Measurements from ENCODE around the gene PTN.
"Not testable (repeated sequence)": the region's sequence is repeated elsewhere in the genome, so short reads cannot be mapped to it uniquely, and the experiment has no call there.

The PTN gene

GRCh38 chr7:137258552-137258951, 85.0 kb downstream of the PTN start:
- DNase-seq = no peak

- DNase-seq = no peak
These were observed 88.8 kb downstream of the PTN start for GRCh38 chr7:137254766-137255165.

- no peak for DNase-seq
These were observed 97.6 kb downstream of the PTN start for GRCh38 chr7:137245890-137246289.

- no peak for DNase-seq
These were observed 98.3 kb downstream of the PTN start for GRCh38 chr7:137245186-137245585.

GRCh38 chr7:137243741-137244140, 99.8 kb downstream of the PTN start:
- DNase-seq = peak; percentile 49

GRCh38 chr7:137242616-137243015, 100.9 kb downstream of the PTN start:
- no peak for DNase-seq

- no peak for DNase-seq
These were observed 101.7 kb downstream of the PTN start for GRCh38 chr7:137241655-137242360.

- DNase-seq = not testable (repeated sequence)
These were observed 104.3 kb downstream of the PTN start for GRCh38 chr7:137239186-137239585.

GRCh38 chr7:137235434-137235833, 108.1 kb downstream of the PTN start:
- DNase-seq = no peak

- no peak for DNase-seq
These were observed 112.4 kb downstream of the PTN start for GRCh38 chr7:137231167-137231566.

GRCh38 chr7:137221467-137221866, 122.1 kb downstream of the PTN start:
- no peak for DNase-seq

- DNase-seq = no peak
These were observed 129.8 kb downstream of the PTN start for GRCh38 chr7:137213744-137214143.

GRCh38 chr7:137209151-137209817, 134.2 kb downstream of the PTN start:
- no peak for DNase-seq

- DNase-seq = no peak
These were observed 136.8 kb downstream of the PTN start for GRCh38 chr7:137206770-137207169.

- no peak for DNase-seq
These were observed 139.3 kb downstream of the PTN start for GRCh38 chr7:137204246-137204645.

- DNase-seq = no peak
These were observed 140.2 kb downstream of the PTN start for GRCh38 chr7:137203351-137203750.

- no peak for DNase-seq
These were observed 146.9 kb downstream of the PTN start for GRCh38 chr7:137196648-137197047.

- no peak for DNase-seq
These were observed 147.5 kb downstream of the PTN start for GRCh38 chr7:137195996-137196395.

- DNase-seq = not testable (repeated sequence)
These were observed 161.9 kb downstream of the PTN start for GRCh38 chr7:137181619-137182018.

Data from NCI-H446 treated with DMSO at 0.1 percent for 48 hours (cell line).